Kidney epithelial cell (primary cell): ENCODE measurements around the gene FRMD1. TPM values are rescaled to one million over a fixed set of nuclear protein-coding genes. Genes with fewer than 3 reads are reported as not detected.
A peak's percentile ranks its signal among the peaks of the same experiment; 100 is the strongest.

Experiments
- DNase-seq: peaks from one replicate; pipeline ENCODE4 v3.0.0-alpha.2; 2010; ENCODE audit warnings: low read depth
- H3K27me3 ChIP-seq: 2 replicates; pipeline ENCODE4 v1.6.0; 2011; ENCODE audit warnings: low read length; ENCODE audit not compliant: control insufficient read depth, insufficient read depth
- H3K36me3 ChIP-seq: 2 replicates; pipeline ENCODE4 v1.5.1; 2011; ENCODE audit warnings: low read length; ENCODE audit not compliant: control insufficient read depth, insufficient read depth
- H3K4me3 ChIP-seq: 2 replicates; pipeline ENCODE4 v1.5.1; 2011; ENCODE audit warnings: low read depth, mild to moderate bottlenecking, control low read depth, low read length
- total RNA-seq: library from RNA; depleted of rRNA; stranded (reverse); fragments of >200 nt; gene quantifications from 2 replicates; pipeline ENCODE4 v1.2.3, GENCODE V29; 2015
- TF ChIP-seq, protein P1 (sequence below): IDR thresholded peaks from 2 replicates; pipeline ENCODE4 v1.5.1; 2011; ENCODE audit warnings: mild to moderate bottlenecking, moderate library complexity, low read length, control low read depth, inconsistent platforms; ENCODE audit not compliant: insufficient read depth, poor library complexity, severe bottlenecking

The FRMD1 gene
- total RNA-seq, 1 donor from 2014 or later = not detected

- DNase-seq = no peak
- TF ChIP-seq, protein P1, sequence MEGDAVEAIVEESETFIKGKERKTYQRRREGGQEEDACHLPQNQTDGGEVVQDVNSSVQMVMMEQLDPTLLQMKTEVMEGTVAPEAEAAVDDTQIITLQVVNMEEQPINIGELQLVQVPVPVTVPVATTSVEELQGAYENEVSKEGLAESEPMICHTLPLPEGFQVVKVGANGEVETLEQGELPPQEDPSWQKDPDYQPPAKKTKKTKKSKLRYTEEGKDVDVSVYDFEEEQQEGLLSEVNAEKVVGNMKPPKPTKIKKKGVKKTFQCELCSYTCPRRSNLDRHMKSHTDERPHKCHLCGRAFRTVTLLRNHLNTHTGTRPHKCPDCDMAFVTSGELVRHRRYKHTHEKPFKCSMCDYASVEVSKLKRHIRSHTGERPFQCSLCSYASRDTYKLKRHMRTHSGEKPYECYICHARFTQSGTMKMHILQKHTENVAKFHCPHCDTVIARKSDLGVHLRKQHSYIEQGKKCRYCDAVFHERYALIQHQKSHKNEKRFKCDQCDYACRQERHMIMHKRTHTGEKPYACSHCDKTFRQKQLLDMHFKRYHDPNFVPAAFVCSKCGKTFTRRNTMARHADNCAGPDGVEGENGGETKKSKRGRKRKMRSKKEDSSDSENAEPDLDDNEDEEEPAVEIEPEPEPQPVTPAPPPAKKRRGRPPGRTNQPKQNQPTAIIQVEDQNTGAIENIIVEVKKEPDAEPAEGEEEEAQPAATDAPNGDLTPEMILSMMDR = no peak
- Histone ChIP-seq H3K36me3 (no peaks in the 10 kb centered on the region), H3K27me3 (peaks cover 22% of the 10 kb centered on the region), H3K4me3 (no peak overlapping the region)
Measured at GRCh38 chr6:168073937-168074730, 4.9 kb downstream of the FRMD1 start.

DNA sequence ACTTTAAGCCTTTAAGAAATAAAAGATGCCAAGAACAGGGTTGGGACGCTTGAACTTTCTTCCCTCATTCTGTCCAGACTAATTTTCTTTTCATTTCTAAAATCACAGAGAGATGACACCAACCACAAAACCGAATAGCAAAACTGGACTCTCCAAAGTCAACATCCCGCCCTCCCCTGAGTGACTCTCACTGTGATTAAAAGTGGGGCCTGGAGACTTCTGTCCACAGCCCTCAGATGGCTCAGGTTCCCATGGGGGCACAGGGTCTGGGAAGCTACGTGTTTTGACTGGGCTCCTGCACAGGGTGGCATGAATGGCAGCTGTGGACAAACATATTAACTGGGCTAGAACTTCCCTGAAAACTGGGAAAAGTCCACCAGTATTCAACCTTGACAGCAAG lies 6.3 kb downstream of the FRMD1 start:
- Histone ChIP-seq H3K4me3 (no peak overlapping the region), H3K27me3 (peaks cover 18% of the 10 kb centered on the region), H3K36me3 (no peaks in the 10 kb centered on the region)
- no peak for DNase-seq
- TF ChIP-seq, protein P1 = no peak

GRCh38 chr6:168072261-168072660 lies 6.8 kb downstream of the FRMD1 start:
- no peaks in the 10 kb centered on the region for H3K36me3 ChIP-seq
- no peak for DNase-seq
- H3K4me3 ChIP-seq = no peak overlapping the region
- H3K27me3 ChIP-seq = peaks cover 18% of the 10 kb centered on the region
- TF ChIP-seq, protein P1 = no peak

DNA sequence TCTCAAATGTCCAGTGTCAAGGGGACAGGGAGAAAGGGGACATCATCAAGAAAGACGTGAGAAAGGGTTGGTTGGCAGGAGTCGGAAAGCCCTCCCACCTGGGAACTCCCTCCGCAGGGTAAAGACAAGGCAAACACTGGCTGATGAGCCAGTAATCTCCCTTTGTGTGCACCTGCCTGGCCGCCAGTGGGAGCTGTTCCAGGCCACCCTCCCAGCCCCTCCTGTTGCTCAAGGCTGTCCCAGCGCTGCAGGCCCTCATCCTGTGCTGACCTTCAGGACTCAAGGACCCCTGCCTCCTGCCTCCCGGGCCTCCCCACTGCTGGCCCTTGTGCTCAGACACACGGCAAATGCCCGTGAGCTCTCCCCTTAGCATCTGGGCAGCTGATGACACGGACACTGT lies 7.4 kb downstream of the FRMD1 start:
- TF ChIP-seq, protein P1 = peak; percentile 24
- peaks cover 20% of the 10 kb centered on the region for H3K27me3 ChIP-seq
- no peaks in the 10 kb centered on the region for H3K36me3 ChIP-seq
- no peak overlapping the region for H3K4me3 ChIP-seq
- no peak for DNase-seq

DNA sequence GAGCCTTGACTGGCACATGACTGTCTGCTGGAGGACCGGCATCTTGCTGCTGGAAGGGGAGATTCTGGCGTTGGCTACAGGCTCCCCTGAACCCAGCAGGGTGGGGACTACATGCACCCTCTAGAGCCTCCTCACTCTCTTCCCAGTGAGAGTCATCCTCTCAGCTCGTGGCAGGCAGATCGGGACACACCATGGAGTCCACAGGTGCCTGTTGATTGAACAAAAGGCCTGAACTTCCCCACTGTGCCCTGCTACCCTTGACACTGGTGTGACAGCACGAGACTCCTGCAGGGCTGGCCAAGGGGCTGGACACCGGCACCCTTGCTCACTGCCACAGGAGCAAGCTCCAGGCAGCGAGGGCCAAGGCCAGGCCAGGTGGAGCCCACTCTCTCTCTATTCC lies 8.2 kb downstream of the FRMD1 start:
- DNase-seq = no peak
- Histone ChIP-seq H3K4me3 (no peak overlapping the region), H3K27me3 (peaks cover 20% of the 10 kb centered on the region), H3K36me3 (no peaks in the 10 kb centered on the region)
- TF ChIP-seq, protein P1 = no peak
